WTC11 (cell line): ENCODE measurements around the gene DDC. TPM values are rescaled to one million over a fixed set of nuclear protein-coding genes. Genes with fewer than 3 reads are reported as not detected.
"Not testable (repeated sequence)": the region's sequence is repeated elsewhere in the genome, so short reads cannot be mapped to it uniquely, and the experiment has no call there.

Source experiments
- ATAC-seq: fragments of 200-7000 bp; cut with Tn5 transposase; 2 replicates; pipeline ENCODE4 v1.10.0; 2021; ENCODE audit warnings: mild to moderate bottlenecking, moderate library complexity
- CTCF ChIA-PET: fragments of 300-600 bp; sonication (Branson Sonifier 250); formaldehyde crosslinking; loops from one replicate; lab custom pipeline; 2021; ENCODE audit warnings: antibody characterized with exemption; lab: Charles Lee
- POLR2A ChIA-PET: fragments of 350-600 bp; sonication (Branson Sonifier 250); formaldehyde crosslinking; loops from one replicate; lab custom pipeline; 2021; ENCODE audit warnings: antibody characterized with exemption; lab: Charles Lee
- DNase-seq: peaks from one replicate; pipeline ENCODE4 v3.0.0; 2021; ENCODE audit warnings: low spot score
- H3K27ac Mint-ChIP-seq: 2 replicates; pipeline ENCODE4 v1.8.0; 2021; ENCODE audit warnings: mixed read lengths
- H3K27me3 Mint-ChIP-seq: 2 replicates; pipeline ENCODE4 v1.8.0; 2021; ENCODE audit warnings: low read depth, mild to moderate bottlenecking, moderate library complexity, mixed read lengths
- H3K36me3 Mint-ChIP-seq: 2 replicates; pipeline ENCODE4 v1.8.0; 2021; ENCODE audit warnings: mixed read lengths
- H3K4me1 Mint-ChIP-seq: 2 replicates; pipeline ENCODE4 v1.8.0; 2022; ENCODE audit warnings: mixed read lengths
- H3K4me3 Mint-ChIP-seq: 2 replicates; pipeline ENCODE4 v1.8.0; 2021; ENCODE audit warnings: mild to moderate bottlenecking, moderate library complexity, mixed read lengths
- H3K9me3 Mint-ChIP-seq: 2 replicates; pipeline ENCODE4 v1.8.0; 2021; ENCODE audit warnings: mixed read lengths
- CREM ChIP-seq: sonication (generic); formaldehyde crosslinking; IDR thresholded peaks from 2 replicates; pipeline ENCODE4 v1.8.1; 2022; ENCODE audit warnings: mild to moderate bottlenecking, missing genetic modification reagents, moderate library complexity
- ELF4 ChIP-seq: sonication (generic); formaldehyde crosslinking; IDR thresholded peaks from 2 replicates; pipeline ENCODE4 v1.8.1; 2022; ENCODE audit warnings: low read depth, mild to moderate bottlenecking, moderate library complexity, missing genetic modification reagents
- GRHL2 ChIP-seq: fragments of 250-450 bp; sonication (Bioruptor Pico); IDR thresholded peaks from 2 replicates; pipeline ENCODE4 v1.8.0; 2022; ENCODE audit warnings: mild to moderate bottlenecking, moderate library complexity; ENCODE audit not compliant: insufficient replicate concordance, severe bottlenecking
- NFE2L1 ChIP-seq: sonication (generic); formaldehyde crosslinking; IDR thresholded peaks from 2 replicates; pipeline ENCODE4 v1.8.1; 2023; ENCODE audit warnings: missing genetic modification reagents
- SOX15 ChIP-seq: fragments of 250-450 bp; sonication (Bioruptor Pico); IDR thresholded peaks from 2 replicates; pipeline ENCODE4 v1.9.0; 2021; ENCODE audit warnings: mild to moderate bottlenecking
- SP1 ChIP-seq: sonication (generic); formaldehyde crosslinking; conservative IDR thresholded peaks from 2 replicates; pipeline ENCODE4 v1.8.1; 2022; ENCODE audit warnings: missing genetic modification reagents
- TCF7 ChIP-seq: sonication (generic); formaldehyde crosslinking; IDR thresholded peaks from 2 replicates; pipeline ENCODE4 v1.8.0; 2022; ENCODE audit warnings: mild to moderate bottlenecking, low read depth, missing genetic modification reagents, moderate library complexity
- ZBTB21 ChIP-seq: sonication (generic); formaldehyde crosslinking; IDR thresholded peaks from 2 replicates; pipeline ENCODE4 v1.8.1; 2023; ENCODE audit warnings: mild to moderate bottlenecking, missing genetic modification reagents, borderline replicate concordance
- ZNF121 ChIP-seq: sonication (generic); formaldehyde crosslinking; IDR thresholded peaks from 2 replicates; pipeline ENCODE4 v1.8.0; 2023; ENCODE audit warnings: missing genetic modification reagents
- ZNF317 ChIP-seq: sonication (generic); formaldehyde crosslinking; IDR thresholded peaks from 2 replicates; pipeline ENCODE4 v1.8.1; 2023; ENCODE audit warnings: low read depth, mild to moderate bottlenecking, moderate library complexity, missing genetic modification reagents, borderline replicate concordance
- total RNA-seq: library from RNA; stranded (reverse); gene quantifications from 3 replicates; pipeline ENCODE4 v1.2.3, GENCODE V29; 2021
- TF ChIP-seq, protein P1 (sequence below): fragments of 250-450 bp; sonication (Bioruptor Pico); IDR thresholded peaks from 2 replicates; pipeline ENCODE4 v1.9.0; 2021; ENCODE audit warnings: moderate library complexity, mild to moderate bottlenecking, inconsistent platforms, borderline replicate concordance
- TF ChIP-seq, protein P2 (sequence below): fragments of 250-450 bp; sonication (Bioruptor Pico); conservative IDR thresholded peaks from 2 replicates; pipeline ENCODE4 v1.9.0; 2021; ENCODE audit warnings: mild to moderate bottlenecking
- TF ChIP-seq, protein P3 (sequence below): sonication (generic); formaldehyde crosslinking; IDR thresholded peaks from 2 replicates; pipeline ENCODE4 v1.8.1; 2023; ENCODE audit warnings: mild to moderate bottlenecking, missing genetic modification reagents, moderate library complexity
- TF ChIP-seq, protein P4 (sequence below): sonication (generic); formaldehyde crosslinking; IDR thresholded peaks from 2 replicates; pipeline ENCODE4 v1.8.1; 2022; ENCODE audit warnings: missing genetic modification reagents, borderline replicate concordance

The DDC gene
- total RNA-seq, 1 experiment from 2014 or later, result not detected

DNA sequence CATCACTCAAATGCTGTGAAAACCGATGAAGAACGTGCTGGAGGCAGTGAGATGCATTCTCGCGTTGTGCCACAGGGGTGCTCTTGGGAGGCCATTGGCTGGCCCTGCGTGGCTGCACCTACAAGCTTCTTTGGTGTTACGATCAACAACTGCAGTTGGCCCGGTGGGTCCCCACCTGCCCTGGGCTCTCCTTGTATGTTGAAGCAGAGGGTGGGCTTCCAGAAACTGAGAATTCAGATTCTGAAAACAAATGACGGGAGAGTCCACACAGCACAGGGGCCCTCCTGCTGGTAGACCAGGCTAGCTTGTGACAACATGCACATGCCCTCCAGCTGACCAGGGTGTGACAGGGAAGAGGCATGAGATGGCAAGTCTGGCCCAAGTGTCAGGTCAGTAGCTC is 23.7 kb upstream of the DDC start:
- H3K27ac Mint-ChIP-seq, result no peak overlapping the region
- POLR2A ChIA-PET, result no interaction called here
- H3K4me1 Mint-ChIP-seq, result no peaks in the 10 kb centered on the region
- TF ChIP-seq, protein P1, sequence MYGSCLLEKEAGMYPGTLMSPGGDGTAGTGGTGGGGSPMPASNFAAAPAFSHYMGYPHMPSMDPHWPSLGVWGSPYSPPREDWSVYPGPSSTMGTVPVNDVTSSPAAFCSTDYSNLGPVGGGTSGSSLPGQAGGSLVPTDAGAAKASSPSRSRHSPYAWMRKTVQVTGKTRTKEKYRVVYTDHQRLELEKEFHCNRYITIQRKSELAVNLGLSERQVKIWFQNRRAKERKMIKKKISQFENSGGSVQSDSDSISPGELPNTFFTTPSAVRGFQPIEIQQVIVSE (CRISPR knock-in tag), result no peak
- H3K27me3 Mint-ChIP-seq, result peaks cover 4% of the 10 kb centered on the region; the same call in 1 of the 2 replicates
- H3K4me3 Mint-ChIP-seq, result no peak overlapping the region
- H3K9me3 Mint-ChIP-seq, result peaks cover 22% of the 10 kb centered on the region
- DNase-seq, result peak; percentile 45
- CTCF ChIA-PET, result interaction anchor here (0.6 to 1.8 kb wide), 18 partner anchors 8 to 1142 kb away, joined by 3 to 8 read pairs (median 3); partner anchors contain the start of genes DDC and FIGNL1
- ATAC-seq, result peak; percentile 92
- peaks cover 32% of the 10 kb centered on the region for H3K36me3 Mint-ChIP-seq

DNA sequence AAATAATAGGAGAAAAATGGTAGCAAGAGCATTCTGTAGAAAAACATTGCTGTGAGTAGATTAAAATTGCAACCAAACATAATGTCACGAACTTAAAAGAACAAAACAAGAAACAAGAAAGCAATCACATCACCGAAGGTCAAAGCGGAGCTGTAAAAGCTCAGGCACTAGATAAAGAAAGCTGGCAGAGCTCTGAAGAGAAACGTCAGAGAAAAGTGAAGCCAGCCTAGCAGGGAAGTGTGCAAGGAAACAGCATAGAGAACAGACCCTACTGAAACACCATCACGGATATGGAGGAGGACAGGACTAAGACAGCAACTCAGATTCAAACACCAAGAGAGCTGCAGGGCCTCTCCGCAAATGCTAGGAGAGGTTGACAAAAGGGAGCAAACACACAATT is 22.5 kb upstream of the DDC start:
- ChIA-PET CTCF (interaction anchor here (1.8 kb wide), 1 partner anchor 413 kb away, joined by 8 read pairs; no protein-coding TSS in a partner anchor), POLR2A (no interaction called here)
- H3K4me3 Mint-ChIP-seq, result no peak overlapping the region
- peaks cover 40% of the 10 kb centered on the region for H3K36me3 Mint-ChIP-seq
- H3K9me3 Mint-ChIP-seq, result peaks cover 34% of the 10 kb centered on the region
- H3K27me3 Mint-ChIP-seq, result peaks cover 8% of the 10 kb centered on the region; the same call in 1 of the 2 replicates
- DNase-seq (no peak), ATAC-seq (no peak)
- H3K27ac Mint-ChIP-seq, result no peak overlapping the region
- no peak for TF ChIP-seq CREM (CRISPR knock-in tag)
- no peak for TF ChIP-seq ELF4
- TF ChIP-seq, protein P2, sequence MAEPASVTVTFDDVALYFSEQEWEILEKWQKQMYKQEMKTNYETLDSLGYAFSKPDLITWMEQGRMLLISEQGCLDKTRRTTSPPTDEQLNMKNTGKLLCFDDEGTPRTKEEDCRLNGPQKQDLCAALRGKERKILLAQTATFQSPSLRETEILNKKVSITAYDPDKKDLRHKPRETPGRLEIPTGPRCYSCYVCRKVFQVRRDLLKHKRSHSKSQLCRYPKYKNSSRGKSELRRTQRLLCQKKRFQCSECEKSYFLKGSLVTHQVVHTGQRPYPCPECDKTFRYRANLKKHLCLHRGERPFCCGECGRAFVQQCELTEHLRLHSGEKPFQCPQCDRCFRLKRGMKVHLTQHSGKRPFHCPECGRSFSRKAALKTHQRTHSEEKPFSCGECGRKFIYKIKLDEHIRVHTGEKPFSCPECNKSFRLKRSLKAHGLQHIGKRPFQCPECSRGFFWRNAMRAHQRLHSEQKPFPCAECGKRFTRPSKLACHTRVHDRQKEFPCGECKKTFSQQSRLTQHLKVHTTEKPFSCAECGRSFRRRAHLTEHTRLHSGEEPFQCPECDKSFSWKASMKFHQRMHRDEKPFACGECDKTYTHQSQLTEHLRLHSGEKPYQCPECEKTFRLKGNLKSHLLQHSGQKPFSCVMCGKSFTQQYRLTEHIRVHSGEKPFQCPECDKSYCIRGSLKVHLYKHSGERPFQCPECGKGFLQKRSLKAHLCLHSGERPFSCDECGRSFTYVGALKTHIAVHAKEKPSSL, result no peak
- no peak for TF ChIP-seq SP1 (CRISPR knock-in tag)
- no peaks in the 10 kb centered on the region for H3K4me1 Mint-ChIP-seq

DNA sequence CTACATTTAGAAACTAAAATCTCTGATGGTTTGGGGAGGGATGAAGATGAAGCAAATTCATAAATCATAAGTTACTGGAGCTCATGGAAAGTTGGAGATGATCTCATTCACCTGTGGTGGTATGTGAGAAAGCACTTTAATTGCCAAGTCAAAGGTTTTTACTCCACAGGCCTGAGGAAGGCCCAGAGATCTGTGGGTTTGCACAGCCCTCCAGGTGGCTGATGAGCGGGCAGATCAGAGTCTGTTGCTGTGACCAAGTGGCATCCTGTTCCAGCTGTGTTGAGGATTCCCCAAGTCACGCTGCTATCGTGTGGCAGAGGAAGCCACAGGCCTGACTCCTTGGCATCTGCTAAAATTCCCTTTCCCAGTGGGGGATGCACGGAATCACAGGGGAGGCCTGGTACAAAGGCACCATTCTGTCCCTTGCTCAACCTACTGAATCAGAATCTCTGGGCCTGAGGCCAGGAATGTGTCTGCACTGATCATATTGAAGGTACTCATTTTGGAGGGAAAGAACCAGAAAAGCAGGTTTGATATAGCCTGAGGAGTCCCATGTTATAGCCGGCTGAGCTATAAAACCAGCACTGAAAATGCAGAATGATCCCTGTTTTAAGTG is 19.7 kb upstream of the DDC start:
- ATAC-seq (no peak), DNase-seq (no peak)
- POLR2A ChIA-PET, result no interaction called here
- Mint-ChIP-seq H3K27ac (no peak overlapping the region), H3K4me3 (no peak overlapping the region), H3K4me1 (no peaks in the 10 kb centered on the region; the same call in 1 of the 2 replicates), H3K9me3 (peaks cover 54% of the 10 kb centered on the region), H3K36me3 (peaks cover 34% of the 10 kb centered on the region), H3K27me3 (peaks cover 8% of the 10 kb centered on the region)
- no peak for TF ChIP-seq SOX15 (CRISPR knock-in tag)
- CTCF ChIA-PET, result no interaction called here

DNA sequence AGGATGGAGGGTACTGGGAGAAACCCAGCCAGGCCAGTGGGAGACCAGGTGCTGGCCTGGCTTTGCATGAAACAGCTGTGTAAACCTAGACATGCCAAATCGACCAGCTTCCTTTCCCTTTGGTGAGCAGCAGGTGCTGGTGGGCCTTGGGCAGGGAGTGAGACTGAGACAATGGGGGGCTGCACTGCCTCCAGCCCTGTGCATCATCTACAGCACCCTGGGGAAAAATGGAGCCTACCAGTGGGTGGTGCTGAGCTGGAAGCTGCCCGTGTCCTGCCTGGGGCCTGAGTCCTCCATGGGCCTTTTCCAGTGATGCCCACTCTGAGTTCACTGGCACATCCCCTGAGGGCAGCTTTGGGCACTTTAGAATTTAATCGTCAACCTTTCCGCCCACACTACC is 19.2 kb upstream of the DDC start:
- Mint-ChIP-seq H3K27me3 (peaks cover 8% of the 10 kb centered on the region), H3K4me3 (no peak overlapping the region), H3K36me3 (peaks cover 34% of the 10 kb centered on the region), H3K9me3 (peaks cover 54% of the 10 kb centered on the region), H3K4me1 (no peaks in the 10 kb centered on the region; the same call in 1 of the 2 replicates), H3K27ac (no peak overlapping the region)
- CTCF ChIA-PET, result no interaction called here
- DNase-seq (no peak), ATAC-seq (no peak)
- TF ChIP-seq, protein P3, sequence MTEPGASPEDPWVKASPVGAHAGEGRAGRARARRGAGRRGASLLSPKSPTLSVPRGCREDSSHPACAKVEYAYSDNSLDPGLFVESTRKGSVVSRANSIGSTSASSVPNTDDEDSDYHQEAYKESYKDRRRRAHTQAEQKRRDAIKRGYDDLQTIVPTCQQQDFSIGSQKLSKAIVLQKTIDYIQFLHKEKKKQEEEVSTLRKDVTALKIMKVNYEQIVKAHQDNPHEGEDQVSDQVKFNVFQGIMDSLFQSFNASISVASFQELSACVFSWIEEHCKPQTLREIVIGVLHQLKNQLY, result no peak
- TF ChIP-seq ZBTB21 (CRISPR knock-in tag) (no peak), ZNF121 (CRISPR knock-in tag) (no peak), TCF7 (CRISPR knock-in tag) (no peak), GRHL2 (CRISPR knock-in tag) (no peak), ZNF317 (CRISPR knock-in tag) (no peak), NFE2L1 (no peak)
- TF ChIP-seq, protein P4, sequence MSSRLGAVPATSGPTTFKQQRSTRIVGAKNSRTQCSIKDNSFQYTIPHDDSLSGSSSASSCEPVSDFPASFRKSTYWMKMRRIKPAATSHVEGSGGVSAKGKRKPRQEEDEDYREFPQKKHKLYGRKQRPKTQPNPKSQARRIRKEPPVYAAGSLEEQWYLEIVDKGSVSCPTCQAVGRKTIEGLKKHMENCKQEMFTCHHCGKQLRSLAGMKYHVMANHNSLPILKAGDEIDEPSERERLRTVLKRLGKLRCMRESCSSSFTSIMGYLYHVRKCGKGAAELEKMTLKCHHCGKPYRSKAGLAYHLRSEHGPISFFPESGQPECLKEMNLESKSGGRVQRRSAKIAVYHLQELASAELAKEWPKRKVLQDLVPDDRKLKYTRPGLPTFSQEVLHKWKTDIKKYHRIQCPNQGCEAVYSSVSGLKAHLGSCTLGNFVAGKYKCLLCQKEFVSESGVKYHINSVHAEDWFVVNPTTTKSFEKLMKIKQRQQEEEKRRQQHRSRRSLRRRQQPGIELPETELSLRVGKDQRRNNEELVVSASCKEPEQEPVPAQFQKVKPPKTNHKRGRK (CRISPR knock-in tag), result no peak
- POLR2A ChIA-PET, result no interaction called here

DNA sequence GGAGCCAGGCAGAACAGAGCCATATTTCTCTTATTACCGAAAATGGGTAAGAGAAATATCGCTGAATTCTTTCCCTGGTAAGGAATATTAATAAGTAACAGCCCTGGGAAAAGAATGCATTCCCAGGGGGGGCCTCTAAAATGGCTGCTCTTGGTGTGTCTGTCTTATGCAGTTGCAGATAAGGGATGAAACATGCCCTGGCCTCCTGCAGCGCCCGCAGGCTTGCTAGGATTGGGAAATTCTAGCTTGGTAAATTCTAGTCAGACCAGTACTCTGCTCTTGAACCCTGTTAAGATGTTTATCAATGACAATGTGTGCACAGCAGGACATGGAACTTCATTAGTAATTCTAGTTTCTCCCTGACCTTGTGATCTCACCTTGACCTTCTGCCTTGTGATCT is 18.1 kb upstream of the DDC start:
- CTCF ChIA-PET, H3K4me3 Mint-ChIP-seq, H3K27ac Mint-ChIP-seq, ATAC-seq, DNase-seq, POLR2A ChIA-PET, H3K4me1 Mint-ChIP-seq: not testable (repeated sequence)
- Mint-ChIP-seq H3K9me3 (peaks cover 58% of the 10 kb centered on the region), H3K36me3 (peaks cover 34% of the 10 kb centered on the region), H3K27me3 (peaks cover 12% of the 10 kb centered on the region)

DNA sequence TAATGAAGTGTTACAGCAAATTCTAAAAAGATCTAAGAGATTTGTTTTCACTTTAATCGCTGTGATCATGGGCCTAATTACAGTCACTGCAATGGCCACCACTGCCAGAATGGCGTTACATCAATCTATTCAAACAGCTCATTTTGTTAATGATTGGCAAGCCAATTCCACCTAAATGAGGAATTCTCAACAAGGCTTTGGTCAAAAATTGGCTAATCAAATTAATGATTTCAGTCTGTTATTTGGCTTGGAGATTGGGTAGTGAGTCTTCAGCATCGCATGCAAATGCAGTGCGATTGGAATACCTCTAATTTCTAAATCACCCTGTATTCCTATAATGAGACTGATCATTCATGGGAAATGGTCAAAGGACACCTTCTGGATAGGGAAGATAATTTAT is 17.1 kb upstream of the DDC start:
- CTCF ChIA-PET, H3K4me1 Mint-ChIP-seq, H3K4me3 Mint-ChIP-seq, DNase-seq, ATAC-seq, POLR2A ChIA-PET, H3K27ac Mint-ChIP-seq: not testable (repeated sequence)
- H3K36me3 Mint-ChIP-seq, result peaks cover 43% of the 10 kb centered on the region
- peaks cover 67% of the 10 kb centered on the region for H3K9me3 Mint-ChIP-seq
- peaks cover 12% of the 10 kb centered on the region for H3K27me3 Mint-ChIP-seq

DNA sequence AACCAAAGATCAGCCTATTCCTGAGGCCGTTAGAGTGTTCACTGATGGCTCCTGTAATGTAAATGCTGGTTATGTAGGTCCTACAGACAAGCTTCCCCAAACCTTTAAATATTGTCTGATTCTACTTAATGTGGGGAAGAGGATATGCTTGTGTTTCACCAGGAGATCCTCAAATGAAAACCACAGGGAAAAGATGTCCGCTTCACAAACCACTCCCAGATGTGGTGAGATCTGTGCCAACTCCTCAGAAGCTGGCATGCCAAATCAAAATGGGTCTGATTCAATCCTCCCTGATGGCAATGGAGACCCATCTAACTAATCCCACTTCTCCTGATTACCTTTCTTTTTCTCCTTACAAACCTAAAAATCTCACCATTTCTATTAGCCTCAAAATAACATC is 15.5 kb upstream of the DDC start:
- DNase-seq, H3K27ac Mint-ChIP-seq, ATAC-seq, CTCF ChIA-PET, POLR2A ChIA-PET, H3K4me3 Mint-ChIP-seq: not testable (repeated sequence)
- peaks cover 51% of the 10 kb centered on the region for H3K36me3 Mint-ChIP-seq
- H3K9me3 Mint-ChIP-seq, result peaks cover 70% of the 10 kb centered on the region
- H3K27me3 Mint-ChIP-seq, result peaks cover 11% of the 10 kb centered on the region
- peaks cover 10% of the 10 kb centered on the region for H3K4me1 Mint-ChIP-seq
